OCI-LY7 (cell line): ENCODE data around the gene PDZD7.

Experiments used
- EZH2phosphoT487 ChIP-seq: fragments of 200-600 bp; sonication (generic); IDR thresholded peaks from 2 replicates; pipeline ENCODE4 v1.6.1; 2018; ENCODE audit warnings: low read depth, borderline replicate concordance, mild to moderate bottlenecking, mixed run types, antibody characterized with exemption, low read length, moderate library complexity, mixed read lengths
- TF ChIP-seq, protein P1 (sequence below): fragments of 200-600 bp; sonication (generic); conservative IDR thresholded peaks from 2 replicates; pipeline ENCODE4 v1.5.1; 2014; ENCODE audit warnings: mild to moderate bottlenecking, antibody characterized with exemption, low read length, moderate library complexity, mixed read lengths

DNA sequence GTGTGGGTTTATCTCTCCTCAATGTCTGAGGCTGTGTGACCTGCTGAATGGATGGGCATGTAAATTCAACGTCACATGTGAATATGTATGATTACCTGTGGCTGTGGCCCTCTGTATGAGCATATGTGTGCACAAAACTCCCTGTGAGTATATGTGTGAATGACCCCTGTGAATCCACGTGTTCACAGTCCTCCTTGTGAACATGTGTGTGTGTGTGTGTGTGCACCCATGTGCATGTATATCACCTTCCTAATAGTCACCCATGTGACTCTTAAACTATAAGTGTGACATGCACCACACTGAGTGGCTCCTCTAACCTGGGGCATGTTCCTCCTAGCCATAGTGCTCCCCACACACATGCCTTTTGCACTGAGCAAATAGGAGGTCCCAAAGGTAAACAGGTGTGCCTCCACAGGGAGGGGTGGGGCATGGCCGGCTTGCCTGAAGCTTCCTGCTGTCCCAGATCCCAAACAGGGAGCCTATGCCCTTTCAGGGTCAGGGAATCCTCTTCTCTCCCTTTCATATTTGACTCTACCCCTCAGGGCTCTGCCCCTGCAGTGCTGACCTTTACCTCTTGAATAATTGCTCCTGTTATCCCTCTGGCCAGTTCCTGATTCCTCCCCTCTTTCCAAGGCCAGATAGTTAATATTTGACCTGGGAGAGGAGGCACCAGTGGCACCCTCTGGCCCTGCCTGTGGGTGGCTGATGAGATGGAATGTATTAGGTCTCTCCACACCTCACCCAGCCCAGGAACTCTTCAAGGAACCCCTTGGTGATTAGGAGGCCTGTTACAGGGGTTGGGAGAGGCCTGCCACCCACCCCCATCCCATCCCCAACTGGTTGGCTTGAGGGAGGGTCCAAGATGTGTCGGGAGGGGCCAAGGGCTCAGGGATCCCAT, 59.8 kb downstream of the PDZD7 start:
- TF ChIP-seq, protein P1, sequence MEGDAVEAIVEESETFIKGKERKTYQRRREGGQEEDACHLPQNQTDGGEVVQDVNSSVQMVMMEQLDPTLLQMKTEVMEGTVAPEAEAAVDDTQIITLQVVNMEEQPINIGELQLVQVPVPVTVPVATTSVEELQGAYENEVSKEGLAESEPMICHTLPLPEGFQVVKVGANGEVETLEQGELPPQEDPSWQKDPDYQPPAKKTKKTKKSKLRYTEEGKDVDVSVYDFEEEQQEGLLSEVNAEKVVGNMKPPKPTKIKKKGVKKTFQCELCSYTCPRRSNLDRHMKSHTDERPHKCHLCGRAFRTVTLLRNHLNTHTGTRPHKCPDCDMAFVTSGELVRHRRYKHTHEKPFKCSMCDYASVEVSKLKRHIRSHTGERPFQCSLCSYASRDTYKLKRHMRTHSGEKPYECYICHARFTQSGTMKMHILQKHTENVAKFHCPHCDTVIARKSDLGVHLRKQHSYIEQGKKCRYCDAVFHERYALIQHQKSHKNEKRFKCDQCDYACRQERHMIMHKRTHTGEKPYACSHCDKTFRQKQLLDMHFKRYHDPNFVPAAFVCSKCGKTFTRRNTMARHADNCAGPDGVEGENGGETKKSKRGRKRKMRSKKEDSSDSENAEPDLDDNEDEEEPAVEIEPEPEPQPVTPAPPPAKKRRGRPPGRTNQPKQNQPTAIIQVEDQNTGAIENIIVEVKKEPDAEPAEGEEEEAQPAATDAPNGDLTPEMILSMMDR: no peak
- no peak for TF ChIP-seq EZH2phosphoT487
